T-helper 17 cell (primary cell): ENCODE data around the gene CELA2A. TPM values are rescaled to one million over a fixed set of nuclear protein-coding genes. Genes with fewer than 3 reads are reported as not detected.
"Not testable (repeated sequence)": the region's sequence is repeated elsewhere in the genome, so short reads cannot be mapped to it uniquely, and the experiment has no call there.

Experiments
- ATAC-seq: fragments of 150-1000 bp; cut with Tn5 transposase; 2 replicates; pipeline ENCODE4 v1.10.0; 2021; ENCODE audit warnings: mild to moderate bottlenecking, moderate library complexity
- DNase-seq, 3 donors: peaks; one replicate each; pipeline versions ENCODE4 v3.0.0 to v3.0.0-alpha.2; 2020 to 2021
- H3K9me3 ChIP-seq: one replicate; pipeline ENCODE4 v1.7.0; 2013; ENCODE audit warnings: low read length, mild to moderate bottlenecking; ENCODE audit not compliant: control insufficient read depth, poor library complexity, severe bottlenecking
- H3K27ac Mint-ChIP-seq: one replicate; pipeline ENCODE4 v1.8.0; 2022; ENCODE audit warnings: mild to moderate bottlenecking, moderate library complexity, mixed read lengths
- H3K27me3 Mint-ChIP-seq: one replicate; pipeline ENCODE4 v1.8.0; 2022; ENCODE audit warnings: mixed read lengths
- H3K36me3 Mint-ChIP-seq: one replicate; pipeline ENCODE4 v1.8.0; 2022; ENCODE audit warnings: low read depth, mixed read lengths
- H3K4me1 Mint-ChIP-seq: one replicate; pipeline ENCODE4 v1.8.0; 2022; ENCODE audit warnings: mild to moderate bottlenecking, mixed read lengths
- H3K4me3 Mint-ChIP-seq: one replicate; pipeline ENCODE4 v1.8.0; 2022; ENCODE audit warnings: mild to moderate bottlenecking, moderate library complexity, mixed read lengths
- total RNA-seq, 4 donors: library from RNA in 2 of 4; stranded (reverse) in 2 of 4; gene quantifications; one replicate each; pipeline ENCODE4 v1.2.3 and lab custom pipeline; 2022 to 2026

Gene CELA2A
- total RNA-seq, 2 donors from 2014 or later = not detected

DNA sequence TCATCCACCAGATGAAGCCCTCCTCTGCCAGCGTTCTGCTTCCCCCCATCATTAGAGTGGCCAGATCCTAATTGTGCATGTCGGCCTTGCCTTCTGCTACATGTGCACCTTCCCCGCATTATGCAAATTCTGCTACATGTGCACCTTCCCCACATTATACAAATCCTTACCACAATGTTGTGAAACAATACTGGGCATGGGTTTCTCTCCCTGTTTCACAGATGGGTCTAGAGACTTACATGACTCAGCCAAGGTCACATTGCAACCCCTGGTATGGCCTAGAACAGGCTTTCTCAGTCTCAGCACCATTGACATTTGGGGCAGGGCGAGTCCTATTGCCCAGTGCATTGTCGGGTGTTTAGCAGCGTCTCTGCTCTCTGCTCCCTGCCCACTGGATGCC lies 1.0 kb upstream of the CELA2A start:
- DNase-seq = no peak
- Mint-ChIP-seq H3K27me3 (peaks cover 31% of the 10 kb centered on the region), H3K4me1 (no peaks in the 10 kb centered on the region), H3K4me3 (no peak overlapping the region), H3K27ac (no peak overlapping the region), H3K36me3 (no peaks in the 10 kb centered on the region)
- ATAC-seq = no peak
- no peaks in the 10 kb centered on the region for H3K9me3 ChIP-seq

DNA sequence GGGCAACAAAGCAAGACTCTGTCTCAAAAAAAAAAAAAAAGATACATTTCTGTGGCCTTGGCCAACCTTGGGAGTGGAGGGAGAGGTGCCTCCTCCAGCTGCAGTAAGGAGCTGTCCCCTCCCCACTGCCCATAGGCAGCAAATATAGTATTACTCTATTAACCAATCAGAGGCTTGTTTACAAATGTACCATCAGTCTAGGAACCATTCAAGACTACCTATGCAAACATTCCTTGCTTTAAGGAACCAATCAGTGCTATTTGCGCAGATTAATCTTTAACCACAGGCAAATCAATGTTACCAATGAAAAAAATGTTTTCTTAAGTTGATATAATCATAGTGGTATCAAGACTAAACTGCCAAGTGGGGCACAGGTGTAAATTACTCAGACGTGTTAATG lies 1.1 kb downstream of the CELA2A start:
- ATAC-seq (no peak), DNase-seq (no peak)
- Mint-ChIP-seq H3K4me3 (no peak overlapping the region), H3K27ac (no peak overlapping the region), H3K4me1 (no peaks in the 10 kb centered on the region), H3K27me3 (peaks cover 37% of the 10 kb centered on the region), H3K36me3 (no peaks in the 10 kb centered on the region)
- no peaks in the 10 kb centered on the region for H3K9me3 ChIP-seq

DNA sequence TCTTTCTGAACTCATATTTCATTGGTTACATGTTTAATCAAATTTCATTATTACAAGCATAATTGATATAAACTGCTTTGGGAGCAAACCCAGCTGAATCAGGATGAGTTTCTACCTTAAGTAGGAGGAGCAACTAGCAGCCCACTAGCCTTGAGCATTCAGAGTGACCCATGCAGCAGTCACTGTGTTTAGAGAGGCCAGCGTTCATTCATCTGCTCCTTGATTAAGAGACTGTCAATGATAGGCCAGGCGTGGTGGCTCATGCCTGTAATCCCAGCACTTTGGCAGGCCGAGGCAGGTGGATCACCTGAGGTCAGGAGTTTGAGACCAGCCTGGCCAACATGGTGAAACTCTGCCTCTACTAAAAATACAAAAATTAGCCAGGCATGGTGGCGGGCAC lies 1.9 kb downstream of the CELA2A start:
- not testable (repeated sequence) for DNase-seq, H3K27ac Mint-ChIP-seq, H3K36me3 Mint-ChIP-seq, ATAC-seq, H3K4me3 Mint-ChIP-seq, H3K9me3 ChIP-seq, H3K4me1 Mint-ChIP-seq
- peaks cover 37% of the 10 kb centered on the region for H3K27me3 Mint-ChIP-seq

DNA sequence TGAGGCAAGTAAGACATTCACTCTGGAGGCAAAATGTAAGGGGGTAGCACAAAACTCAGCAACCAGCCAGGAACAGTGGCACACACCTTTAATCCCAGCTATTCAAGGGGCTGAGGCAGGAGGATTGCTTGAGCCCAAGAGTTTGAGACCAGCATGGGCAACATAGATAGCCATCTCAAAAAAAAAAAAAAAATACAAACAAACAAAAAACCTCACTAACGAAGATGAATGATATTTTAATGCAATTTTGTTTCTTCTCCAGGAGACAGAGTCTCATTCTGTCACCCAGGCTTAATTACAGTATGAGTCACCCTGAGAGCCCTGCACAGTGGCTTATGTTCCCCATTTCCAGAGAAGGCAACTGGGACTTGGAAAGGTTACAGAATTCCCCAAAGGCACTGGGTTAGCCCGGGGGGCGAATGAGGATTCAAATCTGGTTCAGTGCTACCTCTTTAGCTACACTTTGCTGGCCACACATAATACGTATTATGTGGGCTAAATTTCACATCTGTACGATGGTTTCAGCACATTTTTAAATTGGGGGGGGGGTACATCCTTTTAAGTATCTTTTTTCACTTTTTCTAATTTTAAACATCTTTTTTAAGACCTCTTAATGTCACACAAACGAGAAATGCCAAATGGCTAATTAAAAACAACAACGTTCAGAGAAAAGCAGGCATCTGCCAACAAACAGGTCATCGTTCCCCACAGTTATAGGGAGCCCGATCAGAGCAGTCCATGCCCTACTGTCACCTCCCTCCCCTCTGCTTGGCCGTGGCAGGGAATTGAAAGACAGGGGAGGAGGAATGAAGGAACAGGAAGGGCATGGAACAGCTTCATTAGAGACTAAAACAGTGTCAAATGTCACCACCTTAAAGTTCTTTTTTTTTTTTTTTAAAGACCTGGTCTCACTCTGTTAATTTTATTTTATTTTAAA lies 3.5 kb downstream of the CELA2A start:
- no peaks in the 10 kb centered on the region for H3K36me3 Mint-ChIP-seq
- no peak overlapping the region for H3K27ac Mint-ChIP-seq
- peaks cover 44% of the 10 kb centered on the region for H3K27me3 Mint-ChIP-seq
- DNase-seq (no peak), ATAC-seq (no peak)
- no peak overlapping the region for H3K4me3 Mint-ChIP-seq
- H3K4me1 Mint-ChIP-seq = no peaks in the 10 kb centered on the region
- H3K9me3 ChIP-seq = no peaks in the 10 kb centered on the region

DNA sequence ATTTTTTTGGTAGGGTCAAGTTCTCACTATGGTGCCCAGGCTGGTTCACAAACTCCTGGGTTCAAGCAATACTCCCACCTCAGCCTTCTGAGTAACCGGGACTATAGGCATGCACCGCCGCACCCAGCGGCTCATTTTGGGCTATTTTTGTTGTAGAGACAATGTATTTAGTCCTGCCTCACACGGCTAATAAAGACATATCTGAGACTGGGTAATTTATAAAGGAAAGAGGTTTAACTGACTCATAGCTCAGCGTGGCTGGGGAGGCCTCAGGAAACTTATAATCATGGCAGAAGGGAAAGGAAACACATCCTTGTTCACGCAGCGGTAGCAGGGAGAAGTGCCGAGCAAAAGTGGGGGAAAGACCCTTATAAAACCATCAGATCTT lies 4.2 kb downstream of the CELA2A start:
- no peaks in the 10 kb centered on the region for H3K36me3 Mint-ChIP-seq
- no peak overlapping the region for H3K27ac Mint-ChIP-seq
- DNase-seq (no peak), ATAC-seq (no peak)
- no peaks in the 10 kb centered on the region for H3K9me3 ChIP-seq
- peaks cover 39% of the 10 kb centered on the region for H3K27me3 Mint-ChIP-seq
- H3K4me3 Mint-ChIP-seq = no peak overlapping the region
- H3K4me1 Mint-ChIP-seq = no peaks in the 10 kb centered on the region

DNA sequence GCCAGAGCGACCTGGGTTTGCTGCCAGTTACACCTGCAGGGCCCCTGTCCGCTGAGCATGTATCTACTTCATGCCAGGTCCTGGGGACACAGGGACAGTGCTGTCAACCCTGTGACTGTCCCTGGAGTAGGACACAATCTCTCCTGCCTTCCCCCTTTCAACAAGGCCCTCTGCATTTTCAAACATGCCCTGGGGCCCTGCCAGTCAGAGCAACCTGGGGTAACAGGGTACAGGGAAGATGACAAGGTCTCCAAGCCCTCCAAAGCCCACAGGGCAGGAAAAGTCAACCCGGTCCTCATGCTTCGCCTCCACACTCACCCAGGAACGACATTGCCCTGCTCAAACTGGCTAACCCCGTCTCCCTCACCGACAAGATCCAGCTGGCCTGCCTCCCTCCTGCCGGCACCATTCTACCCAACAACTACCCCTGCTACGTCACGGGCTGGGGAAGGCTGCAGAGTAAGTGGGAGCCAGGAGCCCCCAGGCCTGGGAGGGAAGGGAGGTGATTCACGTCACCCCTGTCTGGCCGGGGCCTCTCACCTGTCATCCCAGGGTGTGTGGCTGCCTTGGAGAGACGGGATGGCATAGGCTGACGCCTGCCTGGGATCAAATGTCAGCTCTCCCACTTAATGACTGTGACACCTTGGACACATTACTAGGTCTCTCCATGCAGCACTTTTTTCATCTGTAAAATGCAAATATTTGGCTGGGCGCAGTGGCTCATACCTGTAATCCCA lies 6.7 kb downstream of the CELA2A start:
- not testable (repeated sequence) for H3K4me1 Mint-ChIP-seq, H3K4me3 Mint-ChIP-seq, ATAC-seq, DNase-seq, H3K27ac Mint-ChIP-seq, H3K9me3 ChIP-seq, H3K36me3 Mint-ChIP-seq
- peaks cover 20% of the 10 kb centered on the region for H3K27me3 Mint-ChIP-seq

DNA sequence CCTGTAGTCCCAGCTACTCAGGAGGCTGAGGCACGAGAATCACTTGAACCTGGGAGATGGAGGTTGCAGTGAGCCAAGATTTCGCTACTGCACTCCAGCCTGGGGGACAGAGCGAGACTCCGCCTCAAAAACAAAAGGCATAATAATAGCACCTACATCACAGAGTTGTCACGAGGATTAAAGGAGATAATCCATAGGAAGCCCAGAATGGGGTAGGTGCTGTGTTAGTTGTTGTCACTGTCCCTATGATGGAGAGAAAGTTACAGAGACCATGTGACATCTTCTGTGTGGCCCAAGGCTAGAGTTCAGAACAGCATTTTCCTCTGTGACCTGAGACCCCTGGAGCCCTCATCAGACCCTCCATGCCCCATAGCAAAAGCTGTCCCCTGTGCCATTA lies 7.4 kb downstream of the CELA2A start:
- peaks cover 18% of the 10 kb centered on the region for H3K27me3 Mint-ChIP-seq
- DNase-seq, H3K4me3 Mint-ChIP-seq, H3K36me3 Mint-ChIP-seq, ATAC-seq, H3K4me1 Mint-ChIP-seq, H3K27ac Mint-ChIP-seq, H3K9me3 ChIP-seq: not testable (repeated sequence)

DNA sequence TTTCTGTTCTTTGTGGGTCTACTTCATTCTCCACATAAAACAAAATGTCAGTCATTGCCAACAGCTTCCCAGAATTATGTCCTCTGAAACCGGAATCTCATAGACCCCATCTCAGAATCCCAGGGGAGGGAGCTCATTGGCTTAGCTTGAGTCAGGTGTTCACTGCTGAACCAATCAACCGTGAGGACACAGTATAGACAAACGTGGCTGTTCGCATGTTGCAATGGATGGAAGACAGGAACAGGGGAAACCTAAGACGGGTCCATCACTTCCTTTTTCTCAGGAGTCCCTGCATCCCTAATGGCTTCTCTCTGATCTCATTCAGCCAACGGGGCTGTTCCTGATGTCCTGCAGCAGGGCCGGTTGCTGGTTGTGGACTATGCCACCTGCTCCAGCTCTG lies 9.1 kb downstream of the CELA2A start:
- no peaks in the 10 kb centered on the region for H3K4me1 Mint-ChIP-seq

DNA sequence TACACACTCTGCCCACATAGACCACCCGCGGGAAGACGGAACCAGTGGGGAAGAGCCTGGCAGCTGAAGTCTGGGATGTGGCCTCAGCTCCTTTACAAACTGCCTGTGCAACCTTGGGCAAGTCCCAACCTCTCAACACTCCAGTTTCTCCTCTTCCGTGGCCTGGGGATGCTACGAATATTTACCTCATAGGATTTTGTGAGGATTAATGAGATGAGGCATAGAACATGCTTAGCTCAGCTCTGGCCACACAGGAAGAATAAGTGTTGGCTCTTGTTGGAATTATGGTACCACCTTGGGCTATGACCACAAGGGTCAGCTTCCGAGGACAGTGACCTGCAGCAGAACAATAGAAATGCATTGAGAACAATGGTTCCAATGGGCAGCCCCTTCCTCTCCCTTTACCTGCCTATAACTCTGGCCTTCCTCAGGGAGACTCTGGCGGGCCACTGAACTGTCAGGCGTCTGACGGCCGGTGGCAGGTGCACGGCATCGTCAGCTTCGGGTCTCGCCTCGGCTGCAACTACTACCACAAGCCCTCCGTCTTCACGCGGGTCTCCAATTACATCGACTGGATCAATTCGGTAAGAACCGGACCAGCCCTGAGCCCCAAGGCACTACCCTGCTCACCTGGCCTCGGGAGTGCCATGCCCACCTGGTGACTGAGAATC lies 10.6 kb downstream of the CELA2A start:
- H3K27me3 Mint-ChIP-seq = peaks cover 15% of the 10 kb centered on the region
- H3K4me1 Mint-ChIP-seq, ATAC-seq, H3K4me3 Mint-ChIP-seq, H3K27ac Mint-ChIP-seq, H3K36me3 Mint-ChIP-seq, DNase-seq, H3K9me3 ChIP-seq: not testable (repeated sequence)

More for the DNA sequence above, 9.1 kb downstream of the CELA2A start:
- Mint-ChIP-seq H3K27me3 (peaks cover 20% of the 10 kb centered on the region), H3K36me3 (no peaks in the 10 kb centered on the region), H3K27ac (no peak overlapping the region), H3K4me3 (no peak overlapping the region)
- DNase-seq = no peak
- no peak for ATAC-seq
- no peaks in the 10 kb centered on the region for H3K9me3 ChIP-seq

DNA sequence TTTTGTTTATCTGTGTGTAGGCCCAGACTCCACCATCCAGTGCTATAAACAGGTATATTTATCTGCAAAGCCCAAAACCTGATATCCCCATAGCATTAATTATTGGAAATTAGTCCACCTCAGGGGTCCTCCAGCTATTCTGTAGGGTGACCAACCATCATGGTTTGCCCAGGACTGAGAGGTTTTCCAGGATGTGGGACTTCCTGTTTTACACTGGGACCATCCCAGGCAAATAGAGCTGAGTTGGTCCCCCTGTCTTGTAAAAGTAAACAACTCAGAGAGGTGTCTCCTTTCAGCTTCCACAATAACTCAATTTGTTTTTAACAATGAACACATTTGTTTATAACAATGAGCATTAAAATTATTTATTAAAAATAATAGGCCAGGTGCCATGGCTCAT lies 11.6 kb downstream of the CELA2A start:
- no peak for ATAC-seq
- peaks cover 15% of the 10 kb centered on the region for H3K27me3 Mint-ChIP-seq
- no peak overlapping the region for H3K4me3 Mint-ChIP-seq
- H3K4me1 Mint-ChIP-seq = no peaks in the 10 kb centered on the region
- H3K9me3 ChIP-seq = no peaks in the 10 kb centered on the region
- no peaks in the 10 kb centered on the region for H3K36me3 Mint-ChIP-seq
- no peak for DNase-seq
- no peak overlapping the region for H3K27ac Mint-ChIP-seq

DNA sequence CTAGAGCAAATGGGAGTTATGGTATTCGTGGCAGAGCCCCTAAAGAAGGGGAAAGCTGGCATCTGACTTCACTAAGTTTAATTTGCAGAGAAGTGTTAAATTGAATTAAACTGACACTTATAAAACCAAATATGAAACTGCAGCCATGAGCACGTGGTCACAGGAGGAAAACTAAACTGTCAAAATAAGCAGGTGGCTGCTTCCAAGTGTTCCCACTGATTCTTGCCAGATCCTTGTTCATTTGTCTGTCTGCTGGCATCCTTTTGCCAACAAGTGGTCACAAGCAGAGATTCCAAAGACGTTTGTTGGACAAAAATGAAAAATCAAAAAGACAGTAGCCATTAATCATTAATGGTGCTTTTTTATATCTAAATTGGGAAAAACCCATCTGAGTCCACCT lies 12.8 kb downstream of the CELA2A start:
- H3K27ac Mint-ChIP-seq = no peak overlapping the region
- ATAC-seq = no peak
- H3K4me1 Mint-ChIP-seq = no peaks in the 10 kb centered on the region

DNA sequence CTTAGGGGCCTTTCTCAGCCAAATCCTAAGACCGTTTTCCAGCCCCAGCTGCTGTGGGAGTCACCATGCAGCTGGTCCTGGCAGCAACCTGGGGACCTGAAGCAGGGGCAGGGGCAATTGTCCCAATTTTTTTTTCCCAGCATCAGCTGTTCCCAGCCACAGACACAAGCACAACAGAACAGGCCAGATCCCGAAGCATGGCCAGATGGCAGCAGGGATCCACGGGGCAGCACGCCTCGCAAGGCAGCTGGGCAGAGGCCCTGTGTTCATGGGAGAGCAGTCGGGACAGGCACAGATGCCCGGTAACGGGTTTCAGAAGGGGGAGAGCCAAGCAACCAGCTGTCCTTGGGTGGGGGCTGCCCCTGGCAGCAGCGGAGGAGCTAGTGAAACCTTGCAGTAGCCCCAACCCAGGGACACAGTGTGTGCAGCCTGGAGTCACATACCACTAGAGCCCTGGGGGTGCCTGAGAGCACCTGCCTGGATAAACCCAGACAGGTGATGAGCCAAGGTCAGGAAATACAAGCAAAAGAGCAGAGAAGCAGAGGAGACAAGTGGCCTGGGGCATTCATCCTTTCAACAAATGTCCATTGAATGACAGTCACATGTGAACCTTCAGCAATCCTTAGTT lies 13.4 kb downstream of the CELA2A start:
- DNase-seq, H3K4me1 Mint-ChIP-seq, H3K36me3 Mint-ChIP-seq, ATAC-seq, H3K27me3 Mint-ChIP-seq, H3K4me3 Mint-ChIP-seq, H3K27ac Mint-ChIP-seq, H3K9me3 ChIP-seq: not testable (repeated sequence)

More for the DNA sequence above, 12.8 kb downstream of the CELA2A start:
- no peaks in the 10 kb centered on the region for H3K36me3 Mint-ChIP-seq
- peaks cover 11% of the 10 kb centered on the region for H3K27me3 Mint-ChIP-seq
- H3K9me3 ChIP-seq = no peaks in the 10 kb centered on the region
- DNase-seq = no peak
- H3K4me3 Mint-ChIP-seq = no peak overlapping the region

DNA sequence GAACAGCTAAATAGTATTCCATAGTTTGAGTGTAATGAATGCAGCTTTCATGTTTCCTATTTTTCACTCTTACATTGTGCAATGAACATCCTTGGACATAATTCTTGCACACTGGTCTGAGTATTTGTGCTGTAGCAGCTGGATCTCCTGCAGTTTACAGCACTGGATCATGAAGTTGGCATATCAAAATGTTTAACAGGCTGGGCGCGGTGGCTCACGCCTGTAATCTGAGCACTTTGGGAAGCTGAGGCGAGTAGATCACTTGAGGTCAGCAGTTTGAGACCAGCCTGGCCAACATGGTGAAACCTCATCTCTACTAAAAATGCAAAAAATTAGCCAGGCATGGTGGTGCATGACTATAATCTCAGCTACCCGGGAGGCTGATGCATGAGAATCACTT lies 14.5 kb downstream of the CELA2A start:
- not testable (repeated sequence) for H3K4me1 Mint-ChIP-seq, H3K27me3 Mint-ChIP-seq, H3K27ac Mint-ChIP-seq, H3K9me3 ChIP-seq, ATAC-seq, H3K36me3 Mint-ChIP-seq, H3K4me3 Mint-ChIP-seq, DNase-seq
